ENCODE measurements around the gene TSNAXIP1.

DNA sequence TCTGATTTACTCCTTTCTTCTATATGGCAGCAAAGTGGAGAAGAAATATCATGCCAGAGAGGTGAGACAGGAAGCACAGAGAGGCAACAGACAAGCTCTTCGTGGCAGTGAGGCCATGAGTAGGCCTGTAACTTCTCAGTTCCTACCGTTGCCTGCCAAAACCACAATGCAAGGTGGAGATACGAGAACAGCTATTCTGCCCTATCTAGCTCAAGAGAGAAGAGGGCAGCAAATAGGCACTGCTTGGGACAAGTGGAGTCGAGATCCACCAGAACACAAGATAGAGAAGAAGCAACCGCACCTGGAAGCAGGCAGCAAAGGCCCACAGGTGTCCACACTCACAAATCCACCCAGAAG is 25.1 kb upstream of the TSNAXIP1 start:
- TF ChIP-seq, protein P1, sequence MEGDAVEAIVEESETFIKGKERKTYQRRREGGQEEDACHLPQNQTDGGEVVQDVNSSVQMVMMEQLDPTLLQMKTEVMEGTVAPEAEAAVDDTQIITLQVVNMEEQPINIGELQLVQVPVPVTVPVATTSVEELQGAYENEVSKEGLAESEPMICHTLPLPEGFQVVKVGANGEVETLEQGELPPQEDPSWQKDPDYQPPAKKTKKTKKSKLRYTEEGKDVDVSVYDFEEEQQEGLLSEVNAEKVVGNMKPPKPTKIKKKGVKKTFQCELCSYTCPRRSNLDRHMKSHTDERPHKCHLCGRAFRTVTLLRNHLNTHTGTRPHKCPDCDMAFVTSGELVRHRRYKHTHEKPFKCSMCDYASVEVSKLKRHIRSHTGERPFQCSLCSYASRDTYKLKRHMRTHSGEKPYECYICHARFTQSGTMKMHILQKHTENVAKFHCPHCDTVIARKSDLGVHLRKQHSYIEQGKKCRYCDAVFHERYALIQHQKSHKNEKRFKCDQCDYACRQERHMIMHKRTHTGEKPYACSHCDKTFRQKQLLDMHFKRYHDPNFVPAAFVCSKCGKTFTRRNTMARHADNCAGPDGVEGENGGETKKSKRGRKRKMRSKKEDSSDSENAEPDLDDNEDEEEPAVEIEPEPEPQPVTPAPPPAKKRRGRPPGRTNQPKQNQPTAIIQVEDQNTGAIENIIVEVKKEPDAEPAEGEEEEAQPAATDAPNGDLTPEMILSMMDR (IDR thresholded peaks at IDR 0.05) = no peak
- no peak for TF ChIP-seq POLR2A (IDR thresholded peaks at IDR 0.05)
